Tibial artery (tissue), 4 donors: ENCODE results near the gene CHST11.

Source experiments
- DNase-seq, 2 donors: peaks; one replicate each; pipeline ENCODE4 v3.0.0-alpha.2; 2019
- H3K27ac ChIP-seq, 2 donors: fragments of 200-600 bp; sonication (generic) in 1 of 2; 1 replicate in 1 of 2; 2 replicates in 1 of 2; pipeline ENCODE4 v1.5.1; 2018 to 2019; ENCODE audit warnings: mild to moderate bottlenecking in 1 of 2
- H3K27me3 ChIP-seq, 2 donors: fragments of 200-600 bp; sonication (generic) in 1 of 2; one replicate each; pipeline versions ENCODE4 v1.5.1 to v1.6.0; 2016 to 2019
- H3K36me3 ChIP-seq, 3 donors: fragments of 200-600 bp; sonication (generic) in 2 of 3; one replicate each; pipeline ENCODE4 v1.5.1; 2016 to 2019; ENCODE audit warnings: mild to moderate bottlenecking in 2 of 3
- H3K4me1 ChIP-seq, 4 donors: fragments of 200-600 bp; sonication (generic) in 2 of 4; 1 replicate in 3 of 4; 2 replicates in 1 of 4; pipeline ENCODE4 v1.5.1; 2016 to 2019
- H3K4me3 ChIP-seq, 2 donors: fragments of 200-600 bp; sonication (generic) in 1 of 2; 1 replicate in 1 of 2; 2 replicates in 1 of 2; pipeline ENCODE4 v1.5.1; 2018 to 2019; ENCODE audit warnings: mild to moderate bottlenecking in 2 of 2
- H3K9me3 ChIP-seq, 3 donors: fragments of 200-600 bp; sonication (generic) in 1 of 3; one replicate each; pipeline ENCODE4 v1.5.1; 2016 to 2019
- CTCF ChIP-seq, 2 experiments: fragments of 200-600 bp in 1 of 2; fragments of 450-650 bp in 1 of 2; IDR thresholded peaks; one replicate each; pipeline ENCODE4 v1.5.1; 2017 to 2019; ENCODE audit warnings: antibody characterized with exemption in 2 of 2, mild to moderate bottlenecking in 1 of 2, moderate library complexity in 1 of 2
- intact Hi-C: fragments of 100-400 bp; cut with DNase I; formaldehyde crosslinking; loops from one replicate; pipeline ENCODE4 v1.15.0; 2023; ENCODE audit warnings: low total_unique reads

CHST11 gene

GRCh38 chr12:104600790-104601739, 144.3 kb downstream of the CHST11 start:
- TF ChIP-seq CTCF (IDR thresholded peaks at IDR 0.05), result no peak
- Histone ChIP-seq H3K36me3 (no peaks in the 10 kb centered on the region), H3K27me3 (no peaks in the 10 kb centered on the region), H3K4me1 (peaks cover 0 to 32% (median 4%) of the 10 kb centered on the region in 4 donors), H3K4me3 (no peak overlapping the region), H3K9me3 (no peaks in the 10 kb centered on the region), H3K27ac (no peak overlapping the region)
- no peak for DNase-seq
- intact Hi-C loops, result no loop called here

- H3K27me3 ChIP-seq, result no peaks in the 10 kb centered on the region
- no peaks in the 10 kb centered on the region for H3K9me3 ChIP-seq
- no peak overlapping the region for H3K27ac ChIP-seq
- no peak overlapping the region for H3K4me3 ChIP-seq
- peaks cover 0 to 29% (median 5%) of the 10 kb centered on the region in 4 donors for H3K4me1 ChIP-seq
- H3K36me3 ChIP-seq, result no peaks in the 10 kb centered on the region
- TF ChIP-seq CTCF (IDR thresholded peaks at IDR 0.05), result no peak
- no peak for DNase-seq
- intact Hi-C loops, result no loop called here
Measured at GRCh38 chr12:104602406-104602805, 145.7 kb downstream of the CHST11 start.

- no peak overlapping the region for H3K4me3 ChIP-seq
- H3K36me3 ChIP-seq, result no peaks in the 10 kb centered on the region
- no peaks in the 10 kb centered on the region for H3K9me3 ChIP-seq
- H3K27ac ChIP-seq, result no peak overlapping the region
- no peaks in the 10 kb centered on the region for H3K27me3 ChIP-seq
- no peak for TF ChIP-seq CTCF (IDR thresholded peaks at IDR 0.05)
- DNase-seq, result no peak
- peaks cover 0 to 29% (median 5%) of the 10 kb centered on the region in 4 donors for H3K4me1 ChIP-seq
- intact Hi-C loops, result no loop called here
Measured at GRCh38 chr12:104602896-104603295, 146.1 kb downstream of the CHST11 start.

- H3K27ac ChIP-seq, result peak overlapping the region; percentile 65 to 68
- H3K36me3 ChIP-seq, result no peaks in the 10 kb centered on the region
- no peaks in the 10 kb centered on the region for H3K27me3 ChIP-seq
- intact Hi-C loops, result no loop called here
- DNase-seq, result no peak
- H3K4me1 ChIP-seq, result peaks cover 0 to 29% (median 5%) of the 10 kb centered on the region in 4 donors
- TF ChIP-seq CTCF (IDR thresholded peaks at IDR 0.05), result no peak
- H3K9me3 ChIP-seq, result no peaks in the 10 kb centered on the region
- H3K4me3 ChIP-seq, result no peak overlapping the region
Measured at GRCh38 chr12:104603545-104603973, 146.8 kb downstream of the CHST11 start.

GRCh38 chr12:104604070-104604994, 147.6 kb downstream of the CHST11 start:
- Histone ChIP-seq H3K4me1 (peaks cover 0 to 29% (median 5%) of the 10 kb centered on the region in 4 donors), H3K4me3 (no peak overlapping the region), H3K36me3 (no peaks in the 10 kb centered on the region), H3K27ac (peak overlapping the region; percentile 65 to 68), H3K9me3 (no peaks in the 10 kb centered on the region), H3K27me3 (no peaks in the 10 kb centered on the region)
- intact Hi-C loops, result no loop called here
- no peak for TF ChIP-seq CTCF (IDR thresholded peaks at IDR 0.05)
- peak; percentile 89 to 90 for DNase-seq
